Neural cell (in vitro differentiated cells): ENCODE data around the gene GCNT2. TPM values are rescaled to one million over a fixed set of nuclear protein-coding genes. Genes with fewer than 3 reads are reported as not detected.
"Not testable (repeated sequence)": the region's sequence is repeated elsewhere in the genome, so short reads cannot be mapped to it uniquely, and the experiment has no call there.

Experiments
- H2AFZ ChIP-seq: fragments of 200-600, 300-800 bp; sonication (generic), shearing (Covaris generic); 2 replicates; pipeline ENCODE4 v1.6.0; 2014; ENCODE audit warnings: low read depth, mild to moderate bottlenecking, antibody characterized with exemption, low read length, moderate library complexity
- H3F3A ChIP-seq: fragments of 200-600 bp; shearing (Covaris generic); 2 replicates; pipeline ENCODE4 v1.6.1; 2016; ENCODE audit warnings: mild to moderate bottlenecking, moderate library complexity, mixed read lengths, antibody characterized with exemption, low read length; ENCODE audit not compliant: insufficient read depth, poor library complexity, severe bottlenecking
- H3K27ac ChIP-seq: fragments of 200-600, 300-800 bp; sonication (generic), shearing (Covaris generic); 2 replicates; pipeline ENCODE4 v1.5.1; 2014; ENCODE audit warnings: mild to moderate bottlenecking, low read length, moderate library complexity
- H3K27me3 ChIP-seq: fragments of 300-800, 200-600 bp; sonication (generic), shearing (Covaris generic); 2 replicates; pipeline ENCODE4 v1.6.0; 2014; ENCODE audit warnings: mild to moderate bottlenecking, low read depth, low read length, moderate library complexity; ENCODE audit not compliant: insufficient read depth
- H3K36me3 ChIP-seq: fragments of 300-800, 200-600 bp; sonication (generic), shearing (Covaris generic); 2 replicates; pipeline ENCODE4 v1.5.1; 2014; ENCODE audit warnings: mild to moderate bottlenecking, antibody characterized with exemption, low read length, moderate library complexity; ENCODE audit not compliant: insufficient read depth
- H3K4me2 ChIP-seq: fragments of 300-800, 200-600 bp; sonication (generic), shearing (Covaris generic); 2 replicates; pipeline ENCODE4 v1.6.0; 2014; ENCODE audit warnings: mild to moderate bottlenecking, low read length
- H3K4me3 ChIP-seq: fragments of 300-800, 200-600 bp; sonication (generic), shearing (Covaris generic); 2 replicates; pipeline ENCODE4 v1.5.1; 2014; ENCODE audit warnings: mild to moderate bottlenecking, low read length, moderate library complexity
- H3K79me2 ChIP-seq: fragments of 200-600 bp; shearing (Covaris generic); replicated peaks from 2 replicates; pipeline ENCODE4 v1.6.0; 2014; ENCODE audit warnings: mild to moderate bottlenecking, low read length, moderate library complexity; ENCODE audit not compliant: insufficient read depth
- H3K9ac ChIP-seq: fragments of 300-800, 200-600 bp; sonication (generic), shearing (Covaris generic); 2 replicates; pipeline ENCODE4 v1.6.1; 2016; ENCODE audit warnings: mild to moderate bottlenecking, low read length, mixed read lengths
- H3K9me2 ChIP-seq: fragments of 200-600 bp; shearing (Covaris generic); 2 replicates; pipeline ENCODE4 v1.6.1; 2016; ENCODE audit warnings: mild to moderate bottlenecking, low read length, mixed read lengths; ENCODE audit not compliant: insufficient read depth
- H3K9me3 ChIP-seq: fragments of 200-600, 300-800 bp; sonication (generic), shearing (Covaris generic); 2 replicates; pipeline ENCODE4 v1.6.1; 2016; ENCODE audit warnings: mild to moderate bottlenecking, mixed run types, low read length, moderate library complexity, mixed read lengths
- H4K20me1 ChIP-seq: fragments of 200-600 bp; shearing (Covaris generic); 2 replicates; pipeline ENCODE4 v1.6.1; 2016; ENCODE audit warnings: mild to moderate bottlenecking, mixed run types; ENCODE audit not compliant: insufficient read depth
- CTCF ChIP-seq: fragments of 450-650 bp; IDR thresholded peaks from 2 replicates; pipeline ENCODE4 v1.5.1; 2014; ENCODE audit warnings: antibody characterized with exemption, mild to moderate bottlenecking, moderate library complexity; ENCODE audit not compliant: poor library complexity, severe bottlenecking
- EP300 ChIP-seq: fragments of 450-650 bp; conservative IDR thresholded peaks from 2 replicates; pipeline ENCODE4 v1.6.1; 2014; ENCODE audit warnings: antibody characterized with exemption, mild to moderate bottlenecking, moderate library complexity; ENCODE audit not compliant: poor library complexity, severe bottlenecking
- EZH2 ChIP-seq: fragments of 200-600, 300-800 bp; shearing (Covaris generic), sonication (generic); IDR thresholded peaks from 2 replicates; pipeline ENCODE4 v1.6.1; 2014; ENCODE audit warnings: antibody characterized with exemption, low read length, borderline replicate concordance, mild to moderate bottlenecking; ENCODE audit not compliant: insufficient read depth, poor library complexity, severe bottlenecking
- MXI1 ChIP-seq: fragments of 450-650 bp; conservative IDR thresholded peaks from 2 replicates; pipeline ENCODE4 v1.6.1; 2014; ENCODE audit warnings: antibody characterized with exemption, mild to moderate bottlenecking; ENCODE audit not compliant: poor library complexity, severe bottlenecking
- POLR2AphosphoS5 ChIP-seq: IDR thresholded peaks from 2 replicates; pipeline ENCODE4 v1.6.1; 2012
- RAD21 ChIP-seq: fragments of 450-650 bp; conservative IDR thresholded peaks from 2 replicates; pipeline ENCODE4 v1.6.1; 2014; ENCODE audit warnings: antibody characterized with exemption, mild to moderate bottlenecking, moderate library complexity
- REST ChIP-seq: IDR thresholded peaks from 2 replicates; pipeline ENCODE4 v1.6.1; 2012; ENCODE audit warnings: borderline replicate concordance
- SMC3 ChIP-seq: fragments of 450-650 bp; conservative IDR thresholded peaks from 2 replicates; pipeline ENCODE4 v1.6.1; 2014; ENCODE audit warnings: antibody characterized with exemption, mild to moderate bottlenecking, moderate library complexity; ENCODE audit not compliant: poor library complexity
- TAF1 ChIP-seq: IDR thresholded peaks from 2 replicates; pipeline ENCODE4 v1.6.1; 2012; ENCODE audit warnings: low read depth
- polyA plus RNA-seq: library from polyadenylated mRNA; depleted of rRNA; stranded (reverse); fragments of >200 nt; gene quantifications from 2 replicates; pipeline ENCODE4 v1.2.3, GENCODE V29; 2014

The GCNT2 gene
- polyA plus RNA-seq, 1 donor from 2014 or later, result 9.4 TPM

- Histone ChIP-seq H3K27me3 (no peaks in the 10 kb centered on the region), H3K27ac (no peak overlapping the region), H3F3A (no peaks in the 10 kb centered on the region), H3K9ac (no peak overlapping the region), H3K9me2 (no peaks in the 10 kb centered on the region), H3K4me3 (no peak overlapping the region), H3K36me3 (no peaks in the 10 kb centered on the region), H3K4me2 (no peak overlapping the region), H3K79me2 (no peaks in the 10 kb centered on the region), H2AFZ (no peak overlapping the region), H4K20me1 (no peaks in the 10 kb centered on the region), H3K9me3 (no peaks in the 10 kb centered on the region)
- TF ChIP-seq EZH2 (no peak), MXI1 (no peak), CTCF (no peak), RAD21 (no peak), SMC3 (no peak), TAF1 (no peak), EP300 (no peak), POLR2AphosphoS5 (no peak), REST (no peak)
Observed at GRCh38 chr6:10491463-10491862, 29.7 kb upstream of the GCNT2 start.

DNA sequence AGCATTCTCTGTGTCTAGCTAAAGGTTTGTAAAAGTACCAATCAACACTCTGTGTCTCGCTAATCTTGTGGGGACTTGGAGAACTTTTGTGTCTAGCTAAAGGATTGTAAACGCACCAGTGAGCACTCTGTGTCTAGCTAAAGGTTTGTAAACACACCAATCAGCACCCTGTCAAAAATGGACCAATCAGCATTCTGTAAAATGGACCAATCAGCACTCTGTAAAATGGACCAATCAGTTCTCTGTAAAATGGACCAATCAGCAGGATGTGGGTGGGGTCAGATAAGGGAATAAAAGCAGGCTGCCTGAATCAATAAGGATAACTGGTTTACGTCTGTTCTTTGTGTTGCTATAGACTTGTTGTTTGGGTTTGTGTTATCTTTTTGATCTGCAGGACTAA is 29.2 kb upstream of the GCNT2 start:
- not testable (repeated sequence) for H3K27ac ChIP-seq, H3K36me3 ChIP-seq, H3K9me3 ChIP-seq, H3K27me3 ChIP-seq, H4K20me1 ChIP-seq, H2AFZ ChIP-seq, H3K9ac ChIP-seq, H3K9me2 ChIP-seq, H3K4me3 ChIP-seq, H3F3A ChIP-seq, H3K4me2 ChIP-seq, H3K79me2 ChIP-seq

- Histone ChIP-seq H3K4me2 (no peak overlapping the region), H4K20me1 (no peaks in the 10 kb centered on the region), H2AFZ (no peak overlapping the region), H3F3A (no peaks in the 10 kb centered on the region), H3K9me3 (no peaks in the 10 kb centered on the region), H3K9ac (no peak overlapping the region), H3K27ac (no peak overlapping the region), H3K36me3 (no peaks in the 10 kb centered on the region), H3K9me2 (no peaks in the 10 kb centered on the region), H3K79me2 (no peaks in the 10 kb centered on the region), H3K4me3 (no peak overlapping the region), H3K27me3 (no peaks in the 10 kb centered on the region)
- no peak for TF ChIP-seq CTCF
- TF ChIP-seq EZH2, result no peak
- no peak for TF ChIP-seq TAF1
- no peak for TF ChIP-seq EP300
- TF ChIP-seq MXI1, result no peak
- TF ChIP-seq REST, result no peak
- TF ChIP-seq RAD21, result no peak
- no peak for TF ChIP-seq SMC3
- no peak for TF ChIP-seq POLR2AphosphoS5
Observed at GRCh38 chr6:10495029-10495428, 26.1 kb upstream of the GCNT2 start.
